ENCODE results near the gene BRINP1.

BRINP1 gene

DNA sequence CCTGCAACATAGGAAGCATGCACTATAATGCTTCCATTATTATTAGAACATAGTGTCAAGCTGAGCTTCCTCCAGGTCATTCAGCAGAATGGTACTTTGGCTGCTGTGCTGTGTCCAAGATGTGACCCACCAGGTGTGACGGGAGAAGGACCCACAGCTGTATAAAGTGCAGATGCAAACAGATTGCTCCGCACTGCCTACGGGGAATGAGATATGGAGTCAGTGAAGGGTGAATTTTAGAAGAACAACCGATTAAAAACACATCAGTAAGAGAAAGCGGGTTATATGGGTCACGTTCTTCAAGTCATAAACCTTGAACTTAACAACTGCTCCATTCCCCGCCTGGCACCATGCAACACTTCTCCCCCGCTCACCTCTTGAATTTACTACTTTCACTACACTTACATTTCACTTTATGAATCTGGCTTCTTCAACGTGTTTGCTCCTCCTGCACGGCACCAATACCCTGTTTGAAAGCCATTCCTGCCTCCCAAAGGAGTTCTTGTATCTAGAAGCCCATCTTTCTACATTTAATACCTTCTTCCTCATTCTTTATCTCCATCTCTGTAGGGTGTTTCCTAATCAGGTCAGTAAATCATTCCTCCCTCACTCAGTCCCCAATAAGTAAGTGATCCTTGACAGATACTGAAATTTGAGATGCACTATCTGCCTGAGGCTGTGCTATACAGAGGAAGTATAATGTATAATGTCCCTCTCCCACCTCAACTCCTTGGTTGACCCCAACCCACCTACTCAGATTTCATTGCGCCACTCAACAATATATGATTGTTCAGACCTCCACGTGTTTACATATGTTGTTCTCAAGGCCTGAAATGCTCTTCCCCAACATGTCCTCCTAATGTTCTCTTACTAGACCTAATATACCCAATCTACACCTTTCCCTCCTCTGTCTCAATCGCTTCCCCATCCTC is 25.9 kb downstream of the BRINP1 start:
- no peak for DNase-seq

DNA sequence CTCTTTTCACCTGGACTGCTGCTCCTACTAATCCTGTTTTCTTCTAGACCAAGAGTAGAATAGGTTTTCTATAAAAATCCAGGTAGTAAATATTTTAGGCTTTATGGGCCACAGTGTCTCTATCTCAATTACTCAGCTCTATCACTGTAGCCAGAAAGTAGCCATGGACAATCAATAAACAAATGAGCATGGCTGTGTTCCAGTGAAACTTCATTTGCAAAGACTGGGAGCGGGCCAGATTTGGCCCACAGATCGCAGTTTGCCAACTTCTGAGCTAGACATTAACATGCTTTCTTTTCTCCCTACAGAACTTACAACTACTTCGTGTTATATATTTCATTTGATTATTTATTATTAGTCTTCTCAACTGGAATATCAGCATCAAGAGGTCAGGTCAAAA is 30.2 kb downstream of the BRINP1 start:
- no peak for DNase-seq

DNA sequence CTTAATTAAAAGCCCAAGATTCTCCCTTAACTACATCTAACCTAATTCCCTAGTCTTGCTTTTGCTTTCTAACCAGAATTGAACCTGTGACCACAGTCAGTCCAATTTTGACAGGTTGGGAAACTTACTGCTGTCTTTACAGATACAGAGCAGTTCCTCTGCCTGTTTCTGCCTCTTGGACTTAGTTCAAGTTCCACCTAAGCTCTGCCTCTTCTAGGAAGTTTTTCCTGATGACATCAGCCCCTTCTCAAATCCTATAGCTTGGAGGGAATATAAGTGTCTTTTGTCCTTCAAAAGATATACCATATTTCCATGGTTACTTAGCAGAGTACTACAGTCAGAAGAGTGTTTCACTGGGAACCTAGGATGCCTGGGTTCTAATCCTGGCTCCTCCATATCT is 31.7 kb downstream of the BRINP1 start:
- no peak for DNase-seq

- no peak for DNase-seq
Measured at GRCh38 chr9:119334745-119335144, 34.5 kb downstream of the BRINP1 start.

- DNase-seq, result no peak
Measured at GRCh38 chr9:119333507-119334229, 35.6 kb downstream of the BRINP1 start.

GRCh38 chr9:119332522-119332921 is 36.7 kb downstream of the BRINP1 start:
- DNase-seq, result no peak

- no peak for DNase-seq
Measured at GRCh38 chr9:119322184-119322583, 47.1 kb downstream of the BRINP1 start.

GRCh38 chr9:119318371-119318770 is 50.9 kb downstream of the BRINP1 start:
- no peak for DNase-seq

- no peak for DNase-seq
Measured at GRCh38 chr9:119313846-119314245, 55.4 kb downstream of the BRINP1 start.

- no peak for DNase-seq
Measured at GRCh38 chr9:119310741-119311140, 58.5 kb downstream of the BRINP1 start.

DNA sequence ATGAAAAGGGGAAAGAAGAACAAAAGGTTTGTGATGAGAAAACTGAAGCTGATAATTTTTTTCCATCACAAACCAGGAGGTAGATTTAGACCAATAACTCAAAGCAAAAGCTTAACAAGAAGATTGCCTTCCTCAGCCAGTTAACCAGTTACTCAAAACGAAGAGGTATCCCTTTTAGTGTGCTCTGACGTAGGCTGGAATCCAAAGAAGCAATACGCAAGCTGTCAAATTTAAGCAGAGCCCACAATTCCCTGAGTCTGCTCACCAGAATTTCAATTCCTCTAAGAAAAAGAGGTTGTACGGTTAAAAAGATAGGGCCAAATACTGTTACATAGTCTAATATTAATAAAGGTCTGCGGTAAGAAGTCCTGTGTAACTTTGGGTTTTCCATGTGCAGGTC is 61.8 kb downstream of the BRINP1 start:
- no peak for DNase-seq

- no peak for DNase-seq
Measured at GRCh38 chr9:119304555-119304954, 64.7 kb downstream of the BRINP1 start.

DNA sequence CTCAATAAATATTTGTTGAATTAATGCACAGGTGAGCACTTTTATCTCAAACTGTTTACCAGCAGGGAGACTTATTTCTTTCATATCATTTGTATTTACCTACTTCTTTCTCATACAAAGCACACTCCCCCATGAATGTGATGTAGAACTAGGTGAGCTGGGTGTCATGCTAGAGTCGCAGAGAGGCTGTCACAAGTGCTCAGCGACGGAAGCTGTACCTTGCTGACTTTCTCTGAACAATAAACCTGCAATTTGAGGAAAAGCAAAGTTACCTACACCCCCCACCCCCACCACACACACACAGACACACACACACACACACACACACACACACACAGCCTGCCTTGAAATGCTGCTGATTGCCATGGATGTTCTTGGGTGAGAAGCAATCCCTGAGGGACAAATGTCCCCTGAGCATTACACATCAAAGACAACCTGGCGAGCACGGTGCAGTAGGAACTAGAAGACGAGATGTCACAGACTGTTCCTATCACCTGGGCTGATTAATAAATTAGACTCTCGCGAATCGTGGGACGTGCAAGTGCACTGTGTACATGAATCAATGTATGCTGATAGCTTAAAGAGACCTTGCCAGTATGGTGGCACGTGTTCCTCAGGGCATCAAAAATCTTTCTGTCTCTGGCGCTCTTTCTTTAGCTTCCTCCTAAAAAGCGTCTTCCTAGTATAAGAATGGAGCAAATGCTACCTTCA is 66.1 kb downstream of the BRINP1 start:
- DNase-seq, result no peak

DNA sequence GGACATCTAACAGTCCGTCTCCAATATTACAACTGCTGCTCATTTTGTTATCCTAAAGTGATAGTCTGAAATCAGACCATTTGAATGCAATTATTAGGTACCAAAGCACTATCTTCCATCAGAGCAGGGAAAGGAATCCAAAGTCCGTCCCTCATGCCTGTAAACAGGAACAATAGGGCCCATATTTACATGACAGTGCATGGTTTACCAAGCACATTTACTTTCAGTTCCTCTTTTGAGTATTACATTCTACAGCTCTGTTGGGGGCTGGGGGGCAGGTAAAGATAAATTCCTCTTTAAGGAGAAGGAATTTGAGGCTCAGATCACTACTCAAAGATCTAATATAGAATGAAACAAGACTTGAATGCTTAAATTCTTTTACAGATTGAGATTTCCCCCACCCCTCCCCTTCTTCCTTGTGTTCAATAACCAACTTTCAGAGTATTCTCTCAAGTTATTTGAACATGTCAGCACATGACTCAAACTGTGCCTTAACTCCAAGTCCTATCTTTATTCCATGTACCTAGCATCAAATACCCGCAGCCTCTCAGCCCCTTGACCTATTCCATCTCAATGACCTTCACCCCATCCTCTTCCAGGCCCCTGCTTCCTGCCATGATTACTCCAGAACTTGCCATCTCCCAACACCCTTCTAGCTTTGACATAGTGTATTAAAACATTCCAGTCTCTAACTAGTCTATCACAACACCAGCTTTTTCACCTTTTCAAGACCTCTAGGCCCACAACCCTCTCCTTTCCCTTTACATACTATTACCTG is 71.0 kb downstream of the BRINP1 start:
- no peak for DNase-seq

- DNase-seq, result no peak
Measured at GRCh38 chr9:119291554-119291953, 77.7 kb downstream of the BRINP1 start.

DNA sequence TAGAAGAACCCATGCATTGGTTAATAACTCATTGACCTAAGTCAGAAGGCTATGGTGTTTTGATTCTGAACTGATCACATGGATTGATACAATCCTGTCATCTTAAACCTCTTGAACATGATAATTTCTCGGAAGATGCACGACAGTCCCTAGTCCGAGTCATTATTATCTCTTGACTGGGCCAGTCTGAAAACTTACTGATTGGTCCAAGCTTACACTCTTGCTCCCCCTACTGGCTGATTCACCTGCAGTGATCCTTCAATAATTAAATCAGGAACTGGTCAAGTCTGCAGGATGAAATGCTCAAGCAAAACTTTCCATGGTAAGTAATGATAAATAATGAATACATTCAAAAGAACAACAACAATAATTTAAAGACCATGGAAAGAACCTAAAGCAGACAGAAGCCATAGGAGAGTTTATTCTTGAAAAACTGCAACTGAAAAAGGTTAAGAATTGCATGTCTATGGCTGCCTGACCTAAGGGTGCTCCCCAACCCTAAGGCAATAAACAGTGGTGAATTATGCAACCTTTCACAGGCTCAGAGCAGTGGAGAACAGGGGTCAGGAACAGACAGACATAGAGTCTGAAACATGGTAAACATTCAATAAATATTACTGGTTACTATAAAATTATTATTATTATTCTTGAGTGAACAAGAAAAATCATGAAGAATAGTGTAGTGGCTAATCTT is 79.3 kb downstream of the BRINP1 start:
- no peak for DNase-seq

GRCh38 chr9:119284587-119285337 is 84.5 kb downstream of the BRINP1 start:
- DNase-seq, result no peak

- DNase-seq, result no peak
Measured at GRCh38 chr9:119284118-119284517, 85.1 kb downstream of the BRINP1 start.

- DNase-seq, result no peak
Measured at GRCh38 chr9:119283078-119283794, 86.0 kb downstream of the BRINP1 start.

GRCh38 chr9:119282476-119283077 is 86.7 kb downstream of the BRINP1 start:
- no peak for DNase-seq
